IMR-90 (cell line): ENCODE results near the gene SCAF4. TPM values are rescaled to one million over a fixed set of nuclear protein-coding genes. Genes with fewer than 3 reads are reported as not detected.

Experiments used
- ATAC-seq: fragments of 200-7000 bp; cut with Tn5 transposase; 2 replicates; pipeline ENCODE4 v1.9.1; 2020; ENCODE audit warnings: low read depth, mild to moderate bottlenecking, moderate library complexity
- BruUV-seq: library from RNA; stranded (reverse); fragments of 400-500 nt; replicated peaks from 2 replicates; lab custom pipeline; 2021; lab: Mats Ljungman, UMichigan
- CTCF ChIA-PET: fragments of 300-600 bp; formaldehyde crosslinking; extraction: SDS; loops from one replicate; lab custom pipeline; 2021; ENCODE audit warnings: antibody characterized with exemption; lab: Yijun Ruan, JAX
- POLR2A ChIA-PET: fragments of 300-600 bp; sonication (Branson Sonifier 250); formaldehyde crosslinking; loops from one replicate; lab custom pipeline; 2022; ENCODE audit warnings: antibody characterized with exemption; ENCODE audit not compliant: unreplicated experiment; lab: Charles Lee
- DNase-seq: peaks from one replicate; pipeline ENCODE4 v3.0.0; 2013
- H2AFZ ChIP-seq: replicated peaks from 2 replicates; pipeline ENCODE3; 2013; ENCODE audit warnings: low read length, mild to moderate bottlenecking; ENCODE audit not compliant: poor library complexity
- H2AK5ac ChIP-seq: 2 replicates; pipeline ENCODE4 v1.6.1; 2013; ENCODE audit warnings: low read depth, low read length, inconsistent platforms
- H2AK9ac ChIP-seq: replicated peaks from 2 replicates; pipeline ENCODE3; 2013; ENCODE audit warnings: mild to moderate bottlenecking, low read depth, low read length, moderate library complexity; ENCODE audit not compliant: poor library complexity
- H2BK120ac ChIP-seq: 2 replicates; pipeline ENCODE4 v1.6.1; 2013; ENCODE audit warnings: low read depth, low read length, inconsistent platforms
- H2BK15ac ChIP-seq: 3 replicates; pipeline ENCODE4 v1.6.1; 2013; ENCODE audit warnings: low read depth, low read length, inconsistent platforms
- H2BK20ac ChIP-seq: 2 replicates; pipeline ENCODE4 v1.6.1; 2013; ENCODE audit warnings: low read depth, mild to moderate bottlenecking, inconsistent platforms, low read length, moderate library complexity
- H2BK5ac ChIP-seq: 2 replicates; pipeline ENCODE4 v1.6.1; 2013; ENCODE audit warnings: mild to moderate bottlenecking, low read depth, low read length, inconsistent platforms; ENCODE audit not compliant: poor library complexity, severe bottlenecking
- H3K14ac ChIP-seq: replicated peaks from 2 replicates; pipeline ENCODE4 v1.6.1; 2013; ENCODE audit warnings: low read depth, low read length, inconsistent platforms
- H3K18ac ChIP-seq: 2 replicates; pipeline ENCODE4 v1.6.1; 2013; ENCODE audit warnings: low read depth, low read length, control low read depth
- H3K23ac ChIP-seq: 2 replicates; pipeline ENCODE4 v1.6.1; 2013; ENCODE audit warnings: low read depth, low read length, inconsistent platforms
- H3K27ac ChIP-seq: 2 replicates; pipeline ENCODE4 v1.5.1; 2013; ENCODE audit warnings: mild to moderate bottlenecking, control low read depth, low read length; ENCODE audit not compliant: insufficient read depth
- H3K27me3 ChIP-seq: 2 replicates; pipeline ENCODE4 v1.6.1; 2013; ENCODE audit warnings: low read length; ENCODE audit not compliant: control insufficient read depth, insufficient read depth
- H3K36me3 ChIP-seq: 2 replicates; pipeline ENCODE4 v1.6.1; 2013; ENCODE audit warnings: low read length, mixed read lengths; ENCODE audit not compliant: control insufficient read depth, insufficient read depth
- H3K4ac ChIP-seq: 2 replicates; pipeline ENCODE4 v1.6.1; 2013; ENCODE audit warnings: low read depth, low read length, inconsistent platforms
- H3K4me1 ChIP-seq: 2 replicates; pipeline ENCODE4 v1.6.1; 2013; ENCODE audit warnings: low read length, mixed read lengths; ENCODE audit not compliant: control insufficient read depth, insufficient read depth
- H3K4me2 ChIP-seq: 2 replicates; pipeline ENCODE4 v1.6.1; 2013; ENCODE audit warnings: low read depth, mild to moderate bottlenecking, control low read depth, low read length, moderate library complexity
- H3K4me3 ChIP-seq: 2 replicates; pipeline ENCODE4 v1.5.1; 2013; ENCODE audit warnings: low read depth, mild to moderate bottlenecking, control low read depth, low read length, moderate library complexity; ENCODE audit not compliant: insufficient read depth
- H3K56ac ChIP-seq: 2 replicates; pipeline ENCODE4 v1.6.1; 2013; ENCODE audit warnings: low read length, inconsistent platforms; ENCODE audit not compliant: insufficient read depth; ENCODE audit errors: extremely low read depth
- H3K79me1 ChIP-seq, 2 experiments: 2 replicates each; pipeline ENCODE4 v1.6.1; 2013; ENCODE audit warnings: low read length in 2 of 2, inconsistent platforms in 1 of 2, low read depth in 1 of 2
- H3K9ac ChIP-seq: 2 replicates; pipeline ENCODE4 v1.6.1; 2013; ENCODE audit warnings: low read depth, low read length, control low read depth
- H3K9me1 ChIP-seq: 2 replicates; pipeline ENCODE4 v1.6.1; 2013; ENCODE audit warnings: low read length, inconsistent platforms; ENCODE audit not compliant: insufficient read depth
- H3K9me3 ChIP-seq: 2 replicates; pipeline ENCODE4 v1.6.1; 2013; ENCODE audit warnings: low read length; ENCODE audit not compliant: control insufficient read depth, insufficient read depth
- H4K20me1 ChIP-seq: 2 replicates; pipeline ENCODE4 v1.6.1; 2013; ENCODE audit warnings: low read length, inconsistent platforms; ENCODE audit not compliant: insufficient read depth
- H4K5ac ChIP-seq: 2 replicates; pipeline ENCODE4 v1.6.1; 2013; ENCODE audit warnings: mild to moderate bottlenecking, low read depth, low read length, control low read depth
- H4K8ac ChIP-seq, 2 experiments: 2 replicates each; pipeline ENCODE4 v1.6.1; 2013; ENCODE audit warnings: low read depth in 2 of 2, low read length in 2 of 2, control low read depth in 1 of 2, inconsistent platforms in 1 of 2
- H4K91ac ChIP-seq: 2 replicates; pipeline ENCODE4 v1.6.1; 2013; ENCODE audit warnings: low read depth, low read length, inconsistent platforms; ENCODE audit not compliant: insufficient read depth
- BHLHE40 ChIP-seq: fragments of 150-350 bp; IDR thresholded peaks from 2 replicates; pipeline ENCODE4 v1.6.1; 2016; ENCODE audit warnings: mild to moderate bottlenecking, low read depth, low read length
- CHD1 ChIP-seq: IDR thresholded peaks from 2 replicates; pipeline ENCODE4 v1.6.1; 2012; ENCODE audit warnings: low read depth, low read length, improper control_type of control experiment
- RFX5 ChIP-seq: IDR thresholded peaks from 2 replicates; pipeline ENCODE4 v1.8.0; 2012; ENCODE audit warnings: low read depth, mild to moderate bottlenecking, low read length, moderate library complexity
- WGBS, 2 experiments: methylation state at CpG; one replicate each; pipeline versions ENCODE4 v1.1.5 to v1.1.7; 2013; ENCODE audit warnings: missing lambda C conversion rate in 2 of 2; ENCODE audit not compliant: insufficient read length in 1 of 2; ENCODE audit errors: extremely low coverage in 2 of 2; 5-methylcytosine and 5-hydroxymethylcytosine counted together
- dilution Hi-C: fragments of 300-500 bp; cut with HindIII; formaldehyde crosslinking; loops from one replicate; pipeline ENCODE4 v1.14.3; 2018; ENCODE audit warnings: low sequenced_read_pairs; ENCODE audit not compliant: unreplicated experiment
- in situ Hi-C: fragments of 300-500 bp; cut with MboI; formaldehyde crosslinking; loops from 3 replicates; pipeline ENCODE4 v1.14.3; 2019; ENCODE audit warnings: low sequenced_read_pairs, inconsistent platforms, mixed read lengths
- intact Hi-C: fragments of 100-400 bp; cut with micrococcal nuclease; formaldehyde crosslinking; loops from 2 replicates; pipeline ENCODE4 v1.10.0; 2022
- polyA plus RNA-seq, 3 experiments: library from polyadenylated mRNA; depleted of rRNA; stranded (reverse); fragments of >200 nt; gene quantifications; 2 replicates each; pipeline ENCODE4 v1.2.3, GENCODE V29; 2012; ENCODE audit warnings: low replicate concordance in 1 of 3
- total RNA-seq: library from RNA; depleted of rRNA; stranded (reverse); fragments of >200 nt; gene quantifications from 2 replicates; pipeline ENCODE4 v1.2.3, GENCODE V29; 2012
- TF ChIP-seq, protein P1 (sequence below): fragments of 150-350 bp; IDR thresholded peaks from 2 replicates; pipeline ENCODE4 v1.6.1; 2017; ENCODE audit warnings: mild to moderate bottlenecking, antibody characterized with exemption, low read length, low read depth

The SCAF4 gene
- total and polyA plus RNA-seq, 2 of the 4 experiments (the other 2 are of a cell fraction), result 2.7 to 12.1 TPM

DNA sequence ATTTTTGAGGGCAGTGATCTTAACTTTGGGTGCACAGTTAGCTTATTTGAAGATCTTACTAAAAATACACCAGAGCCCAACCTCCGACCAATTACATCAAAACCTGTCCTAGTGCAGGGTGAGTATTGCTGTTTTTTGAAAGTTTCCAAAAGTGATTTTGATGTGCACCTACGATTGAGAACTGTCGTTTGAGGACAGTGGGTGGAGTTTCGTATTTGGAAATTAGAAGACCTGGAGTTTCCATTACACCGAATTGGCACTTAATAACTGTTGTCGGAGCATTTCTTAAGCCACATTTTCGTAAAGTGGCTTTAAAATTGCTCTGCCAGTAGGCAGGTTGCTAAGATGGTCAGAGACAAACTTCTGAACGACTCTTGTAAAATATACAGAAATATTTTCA lies 71.3 kb downstream of the SCAF4 start:
- H3K56ac ChIP-seq, result no peak overlapping the region
- peak overlapping the region; percentile 66 for H3K23ac ChIP-seq
- peaks cover 5% of the 10 kb centered on the region for H3K4me1 ChIP-seq
- peak overlapping the region; percentile 58 for H3K27ac ChIP-seq
- in situ Hi-C loops (no loop called here), dilution Hi-C loops (no loop called here), intact Hi-C loops (no loop called here)
- H2BK15ac ChIP-seq, result no peak overlapping the region
- no peaks in the 10 kb centered on the region for H3K9me3 ChIP-seq
- no peak overlapping the region for H4K5ac ChIP-seq
- H3K4ac ChIP-seq, result peak overlapping the region; percentile 55; the same call in 1 of the 2 replicates
- WGBS, 2 experiments, result 54% methylated on average over 4 of the region's 8 CpGs; no CpG with 5 or more reads in 1 of the 2 experiments
- H2AK9ac ChIP-seq, result peak overlapping the region; percentile 30
- H2BK5ac ChIP-seq, result peak overlapping the region; percentile 19
- ChIA-PET POLR2A (no interaction called here), CTCF (no interaction called here)
- no peak overlapping the region for H4K91ac ChIP-seq
- no TSS peak for BruUV-seq
- DNase-seq (no peak), ATAC-seq (no peak)
- H3K9me1 ChIP-seq, result peaks cover 3% of the 10 kb centered on the region; the same call in 1 of the 2 replicates
- TF ChIP-seq CHD1 (no peak), BHLHE40 (no peak), RFX5 (no peak)
- TF ChIP-seq, protein P1, sequence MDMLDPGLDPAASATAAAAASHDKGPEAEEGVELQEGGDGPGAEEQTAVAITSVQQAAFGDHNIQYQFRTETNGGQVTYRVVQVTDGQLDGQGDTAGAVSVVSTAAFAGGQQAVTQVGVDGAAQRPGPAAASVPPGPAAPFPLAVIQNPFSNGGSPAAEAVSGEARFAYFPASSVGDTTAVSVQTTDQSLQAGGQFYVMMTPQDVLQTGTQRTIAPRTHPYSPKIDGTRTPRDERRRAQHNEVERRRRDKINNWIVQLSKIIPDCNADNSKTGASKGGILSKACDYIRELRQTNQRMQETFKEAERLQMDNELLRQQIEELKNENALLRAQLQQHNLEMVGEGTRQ, result no peak
- no peak overlapping the region for H3K18ac ChIP-seq
- H2BK120ac ChIP-seq, result no peak overlapping the region
- no peak overlapping the region for H2AFZ ChIP-seq
- H3K14ac ChIP-seq, result peak overlapping the region; percentile 15; the same call in 1 of the 2 replicates
- H3K36me3 ChIP-seq, result peaks cover 15% of the 10 kb centered on the region
- H3K4me2 ChIP-seq, result peak overlapping the region; percentile 85
- H4K20me1 ChIP-seq, result peaks cover 29% of the 10 kb centered on the region; the same call in 1 of the 2 replicates
- no peak overlapping the region for H2BK20ac ChIP-seq
- no peak overlapping the region; a peak in 1 of 4 replicates for H4K8ac ChIP-seq
- 0 out of 2 replicates have a peak overlapping the region, but pooled peaks have one; percentile 1 for H2AK5ac ChIP-seq
- H3K27me3 ChIP-seq, result no peaks in the 10 kb centered on the region
- peaks cover 10 to 39% of the 10 kb centered on the region in 2 experiments for H3K79me1 ChIP-seq
- peak overlapping the region; percentile 87 for H3K4me3 ChIP-seq
- peak overlapping the region; percentile 75 for H3K9ac ChIP-seq
